Measurements from ENCODE around the gene NUDT19.
"Not testable (repeated sequence)": the region's sequence is repeated elsewhere in the genome, so short reads cannot be mapped to it uniquely, and the experiment has no call there.

The NUDT19 gene

GRCh38 chr19:32708457-32708856 is 16.8 kb downstream of the NUDT19 start:
- in situ Hi-C loops (cut with MboI; ENCODE audit: low sequenced_read_pairs), result no loop called here

- in situ Hi-C loops (cut with MboI; ENCODE audit: low sequenced_read_pairs), result no loop called here
These were observed 17.4 kb downstream of the NUDT19 start for GRCh38 chr19:32709032-32709431.

DNA sequence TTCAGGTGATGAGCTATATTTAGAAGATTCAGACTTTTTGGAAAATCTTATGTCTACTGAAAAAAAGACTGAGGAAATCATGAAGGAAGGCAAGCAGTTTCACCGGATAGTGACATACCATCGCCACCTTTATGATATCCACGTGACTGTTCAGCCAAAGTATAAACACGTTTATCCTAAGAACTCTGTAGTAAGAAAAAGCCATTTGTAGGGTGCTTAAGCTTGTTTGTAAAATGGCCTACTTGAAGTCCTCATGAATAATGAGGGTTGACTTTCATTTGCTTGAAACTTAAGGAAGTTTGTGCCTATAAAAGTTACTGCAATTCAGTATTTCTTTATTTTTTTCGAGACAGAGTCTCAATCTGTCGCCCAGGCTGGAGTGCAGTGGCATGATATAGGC is 20.1 kb downstream of the NUDT19 start:
- in situ Hi-C loops (cut with MboI; ENCODE audit: low sequenced_read_pairs), result no loop called here

- in situ Hi-C loops (cut with MboI; ENCODE audit: low sequenced_read_pairs), result not testable (repeated sequence)
These were observed 24.6 kb downstream of the NUDT19 start for GRCh38 chr19:32716203-32716602.

DNA sequence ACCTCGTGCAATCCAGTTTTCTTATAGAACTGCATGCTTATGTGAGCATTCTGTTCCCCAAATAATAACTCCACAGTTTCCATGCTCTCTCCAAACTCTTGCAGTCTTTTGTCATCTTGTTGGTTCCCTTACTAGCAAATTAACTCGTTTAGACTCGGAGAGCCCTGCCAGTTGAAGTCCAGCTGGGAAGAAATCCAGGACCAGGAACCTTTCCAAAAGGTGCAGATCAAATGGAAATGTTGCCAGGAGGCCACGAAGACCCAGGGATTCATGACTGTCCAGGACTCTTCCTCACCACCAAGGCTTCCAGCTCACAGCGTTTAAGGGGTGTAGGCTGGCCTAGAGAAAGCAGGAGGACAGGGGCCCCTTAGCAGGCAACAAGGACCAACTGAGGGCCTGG is 25.9 kb downstream of the NUDT19 start:
- in situ Hi-C loops (cut with MboI; ENCODE audit: low sequenced_read_pairs), result no loop called here

GRCh38 chr19:32718286-32718685 is 26.7 kb downstream of the NUDT19 start:
- in situ Hi-C loops (cut with MboI; ENCODE audit: low sequenced_read_pairs), result no loop called here

- in situ Hi-C loops (cut with MboI; ENCODE audit: low sequenced_read_pairs), result no loop called here
These were observed 28.0 kb downstream of the NUDT19 start, which contains the start of gene TDRD12 for GRCh38 chr19:32719611-32720059. Gene TDRD12 (plus strand): TSS chr19:32719767. CDS start chr19:32720073, 306 bp downstream.

GRCh38 chr19:32720216-32720935 is 28.8 kb downstream of the NUDT19 start:
- in situ Hi-C loops (cut with MboI; ENCODE audit: low sequenced_read_pairs), result no loop called here

DNA sequence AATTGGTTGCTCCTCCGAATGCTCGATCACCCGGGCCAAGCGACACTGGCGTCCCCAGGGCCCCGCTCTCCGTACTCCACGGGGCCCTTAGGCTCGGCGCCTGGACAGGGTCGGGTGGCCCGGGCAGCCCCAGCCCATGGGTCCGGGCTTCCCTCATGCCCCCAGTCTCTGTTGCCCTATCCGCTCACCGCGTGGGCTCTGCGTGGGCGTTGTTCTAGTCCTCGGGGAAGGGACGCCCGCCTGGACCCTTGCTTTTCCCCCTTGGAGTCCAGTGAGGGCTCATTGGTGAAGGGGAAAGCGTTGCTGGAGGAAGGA is 29.3 kb downstream of the NUDT19 start:
- in situ Hi-C loops (cut with MboI; ENCODE audit: low sequenced_read_pairs), result no loop called here

- in situ Hi-C loops (cut with MboI; ENCODE audit: low sequenced_read_pairs), result no loop called here
These were observed 44.3 kb downstream of the NUDT19 start for GRCh38 chr19:32735936-32736335.

DNA sequence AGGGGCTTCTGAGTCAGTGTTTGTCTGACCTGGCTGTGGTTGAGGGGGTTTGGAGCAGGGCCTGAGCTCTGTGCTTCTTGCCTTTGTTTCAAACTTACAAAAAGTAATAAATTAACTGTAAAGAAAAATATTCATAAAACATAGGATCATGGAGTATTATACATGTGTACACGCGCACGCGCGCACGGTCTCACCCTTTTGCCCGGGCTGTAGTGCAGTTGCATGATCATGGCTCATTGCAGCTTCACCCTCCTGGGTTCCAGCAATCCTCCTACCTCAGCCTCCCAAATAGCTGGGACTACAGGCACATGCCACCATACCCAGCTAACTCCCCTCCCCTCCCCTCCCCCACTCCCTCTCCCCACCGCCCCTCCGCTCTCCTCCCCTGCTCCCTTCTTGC is 51.4 kb downstream of the NUDT19 start:
- in situ Hi-C loops (cut with MboI; ENCODE audit: low sequenced_read_pairs), result no loop called here

GRCh38 chr19:32743447-32743846 is 51.8 kb downstream of the NUDT19 start:
- in situ Hi-C loops (cut with MboI; ENCODE audit: low sequenced_read_pairs), result no loop called here

DNA sequence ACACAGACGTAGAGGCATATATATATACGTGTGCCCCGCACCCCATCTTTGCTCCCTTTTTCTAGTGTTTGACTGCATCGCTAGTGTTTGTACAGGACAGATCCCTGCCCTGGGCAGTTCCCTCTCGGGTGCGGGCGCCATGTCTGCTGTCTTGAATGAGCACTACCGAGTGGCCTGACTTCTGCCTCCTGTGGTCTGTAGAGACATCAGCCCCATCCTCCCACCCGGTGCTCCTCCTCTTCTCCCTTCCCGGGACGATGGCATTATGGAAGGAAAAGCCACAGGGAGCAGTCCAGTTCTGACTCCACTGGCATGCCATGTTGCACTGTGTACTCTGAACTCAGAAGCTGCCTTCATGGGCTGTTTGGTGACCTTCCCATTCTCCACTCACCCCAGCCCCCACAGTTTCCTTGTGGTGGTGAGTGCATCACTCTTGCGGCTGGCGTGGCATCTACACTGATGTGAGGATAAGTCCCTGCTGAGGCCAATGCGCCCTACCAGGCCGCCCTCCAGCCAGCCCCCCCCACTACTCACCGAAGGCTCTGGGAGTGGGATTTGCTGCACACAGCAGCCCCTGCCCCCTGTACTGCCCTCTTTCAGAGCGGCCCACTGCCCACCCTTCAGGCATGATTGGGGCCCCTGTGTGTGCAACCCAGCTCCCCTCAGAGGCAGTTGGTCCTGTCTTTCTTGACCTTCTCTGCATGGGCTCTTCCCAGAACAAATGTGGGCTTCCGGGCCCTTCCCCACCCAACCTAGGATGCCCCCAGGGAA is 53.1 kb downstream of the NUDT19 start:
- in situ Hi-C loops (cut with MboI; ENCODE audit: low sequenced_read_pairs), result no loop called here

GRCh38 chr19:32745594-32746251 is 54.1 kb downstream of the NUDT19 start:
- in situ Hi-C loops (cut with MboI; ENCODE audit: low sequenced_read_pairs), result not testable (repeated sequence)

GRCh38 chr19:32746631-32747196 is 55.1 kb downstream of the NUDT19 start:
- in situ Hi-C loops (cut with MboI; ENCODE audit: low sequenced_read_pairs), result not testable (repeated sequence)

DNA sequence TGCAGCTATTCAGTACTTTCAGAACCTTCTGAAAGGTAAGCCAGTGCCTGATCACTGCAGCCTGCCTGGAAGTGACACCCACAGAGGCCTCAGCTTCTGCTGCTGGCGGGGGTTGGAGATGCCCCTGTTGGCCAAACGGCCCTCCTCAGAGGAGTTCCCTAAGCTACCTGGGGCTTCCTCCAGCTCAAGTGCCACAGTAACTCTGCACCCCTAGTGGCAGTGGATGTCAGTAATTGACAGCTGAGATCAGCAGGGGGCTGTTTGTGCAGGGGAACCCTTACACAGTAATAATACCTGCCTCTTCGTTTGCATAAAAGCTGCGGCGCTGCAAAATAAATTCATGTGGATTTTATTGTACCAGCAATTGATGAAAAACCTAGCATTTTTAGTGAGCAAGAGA is 56.9 kb downstream of the NUDT19 start:
- in situ Hi-C loops (cut with MboI; ENCODE audit: low sequenced_read_pairs), result no loop called here

- in situ Hi-C loops (cut with MboI; ENCODE audit: low sequenced_read_pairs), result no loop called here
These were observed 57.3 kb downstream of the NUDT19 start for GRCh38 chr19:32748948-32749347.

DNA sequence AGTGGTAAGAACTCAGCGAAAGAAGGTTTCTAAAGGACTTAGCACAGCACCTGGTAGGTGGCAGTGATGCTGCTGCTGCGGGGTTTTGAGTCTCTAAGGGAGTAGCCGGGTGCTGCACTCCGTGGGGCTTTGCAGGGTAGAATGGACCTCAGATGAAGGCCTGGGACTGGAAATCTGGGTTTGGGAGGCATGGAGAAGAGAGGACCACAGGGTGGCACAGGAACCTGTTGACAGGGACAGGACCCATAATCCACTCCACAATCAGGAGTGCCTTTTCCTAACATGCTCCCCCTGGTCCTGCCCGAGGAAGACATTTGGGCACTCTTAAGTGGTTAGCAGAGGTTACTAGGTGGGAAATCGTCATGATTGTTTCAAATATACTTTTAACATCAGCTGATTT is 57.7 kb downstream of the NUDT19 start:
- in situ Hi-C loops (cut with MboI; ENCODE audit: low sequenced_read_pairs), result no loop called here

- in situ Hi-C loops (cut with MboI; ENCODE audit: low sequenced_read_pairs), result no loop called here
These were observed 58.9 kb downstream of the NUDT19 start for GRCh38 chr19:32750441-32751055.

- in situ Hi-C loops (cut with MboI; ENCODE audit: low sequenced_read_pairs), result no loop called here
These were observed 59.4 kb downstream of the NUDT19 start for GRCh38 chr19:32751066-32751465.

DNA sequence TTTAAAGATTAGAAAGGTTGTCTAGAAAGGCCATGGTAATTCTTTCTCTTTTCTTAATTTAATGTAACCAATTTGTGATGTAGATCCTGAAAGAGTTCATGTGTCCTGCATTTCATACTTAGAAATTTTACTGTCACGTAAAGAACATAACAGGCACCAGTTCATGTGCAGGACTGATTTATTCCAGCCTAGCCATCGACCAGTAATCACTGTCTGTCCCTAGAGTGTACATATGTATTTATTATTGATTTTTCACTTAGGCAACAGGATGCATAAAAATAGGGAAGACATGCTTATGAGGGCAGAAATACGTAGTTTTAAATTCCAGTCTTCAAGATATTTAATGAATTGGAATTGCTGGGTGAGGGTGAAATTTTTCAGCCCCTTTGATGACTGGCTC is 65.6 kb downstream of the NUDT19 start:
- in situ Hi-C loops (cut with MboI; ENCODE audit: low sequenced_read_pairs), result no loop called here
